ENCODE data around the gene AURKAIP1.

DNA sequence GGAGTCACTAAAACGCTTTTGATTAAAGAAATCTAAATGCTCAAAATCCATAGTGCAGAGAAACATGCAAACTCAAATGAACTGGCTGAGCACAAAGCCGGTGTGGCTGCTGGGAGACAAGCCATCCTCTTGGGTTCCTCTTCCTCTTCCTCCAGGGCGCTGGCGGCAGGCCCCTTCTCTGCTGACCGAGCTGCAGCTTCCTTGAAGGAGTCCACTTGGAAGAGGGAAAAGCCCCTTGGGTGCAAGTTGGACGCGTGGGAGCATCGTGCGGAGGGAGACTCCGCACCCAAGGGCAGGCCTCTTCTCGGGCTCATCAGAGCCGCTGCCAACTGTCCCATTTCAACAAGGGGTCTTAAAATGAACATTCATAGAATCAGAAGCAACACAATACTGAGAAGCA lies 16.2 kb upstream of the AURKAIP1 start:
- TF ChIP-seq, protein P1, sequence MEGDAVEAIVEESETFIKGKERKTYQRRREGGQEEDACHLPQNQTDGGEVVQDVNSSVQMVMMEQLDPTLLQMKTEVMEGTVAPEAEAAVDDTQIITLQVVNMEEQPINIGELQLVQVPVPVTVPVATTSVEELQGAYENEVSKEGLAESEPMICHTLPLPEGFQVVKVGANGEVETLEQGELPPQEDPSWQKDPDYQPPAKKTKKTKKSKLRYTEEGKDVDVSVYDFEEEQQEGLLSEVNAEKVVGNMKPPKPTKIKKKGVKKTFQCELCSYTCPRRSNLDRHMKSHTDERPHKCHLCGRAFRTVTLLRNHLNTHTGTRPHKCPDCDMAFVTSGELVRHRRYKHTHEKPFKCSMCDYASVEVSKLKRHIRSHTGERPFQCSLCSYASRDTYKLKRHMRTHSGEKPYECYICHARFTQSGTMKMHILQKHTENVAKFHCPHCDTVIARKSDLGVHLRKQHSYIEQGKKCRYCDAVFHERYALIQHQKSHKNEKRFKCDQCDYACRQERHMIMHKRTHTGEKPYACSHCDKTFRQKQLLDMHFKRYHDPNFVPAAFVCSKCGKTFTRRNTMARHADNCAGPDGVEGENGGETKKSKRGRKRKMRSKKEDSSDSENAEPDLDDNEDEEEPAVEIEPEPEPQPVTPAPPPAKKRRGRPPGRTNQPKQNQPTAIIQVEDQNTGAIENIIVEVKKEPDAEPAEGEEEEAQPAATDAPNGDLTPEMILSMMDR (IDR thresholded peaks at IDR 0.05; ENCODE audit: low read depth, low read length, missing input control): no peak
- TF ChIP-seq YY1 (IDR thresholded peaks at IDR 0.05) (no peak), SP1 (IDR thresholded peaks at IDR 0.05) (no peak), RAD21 (IDR thresholded peaks at IDR 0.05) (no peak), TAF1 (conservative IDR thresholded peaks at IDR 0.05) (no peak), NR2F2 (IDR thresholded peaks at IDR 0.05) (no peak), GABPA (IDR thresholded peaks at IDR 0.05 in 1 of 2, conservative IDR thresholded peaks at IDR 0.05 in 1 of 2) (no peak), FOXA1 (IDR thresholded peaks at IDR 0.05) (no peak), HNF4A (conservative IDR thresholded peaks at IDR 0.05) (no peak)
- TF ChIP-seq, protein P2, sequence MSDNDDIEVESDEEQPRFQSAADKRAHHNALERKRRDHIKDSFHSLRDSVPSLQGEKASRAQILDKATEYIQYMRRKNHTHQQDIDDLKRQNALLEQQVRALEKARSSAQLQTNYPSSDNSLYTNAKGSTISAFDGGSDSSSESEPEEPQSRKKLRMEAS (IDR thresholded peaks at IDR 0.05): no peak
- TF ChIP-seq, protein P3, sequence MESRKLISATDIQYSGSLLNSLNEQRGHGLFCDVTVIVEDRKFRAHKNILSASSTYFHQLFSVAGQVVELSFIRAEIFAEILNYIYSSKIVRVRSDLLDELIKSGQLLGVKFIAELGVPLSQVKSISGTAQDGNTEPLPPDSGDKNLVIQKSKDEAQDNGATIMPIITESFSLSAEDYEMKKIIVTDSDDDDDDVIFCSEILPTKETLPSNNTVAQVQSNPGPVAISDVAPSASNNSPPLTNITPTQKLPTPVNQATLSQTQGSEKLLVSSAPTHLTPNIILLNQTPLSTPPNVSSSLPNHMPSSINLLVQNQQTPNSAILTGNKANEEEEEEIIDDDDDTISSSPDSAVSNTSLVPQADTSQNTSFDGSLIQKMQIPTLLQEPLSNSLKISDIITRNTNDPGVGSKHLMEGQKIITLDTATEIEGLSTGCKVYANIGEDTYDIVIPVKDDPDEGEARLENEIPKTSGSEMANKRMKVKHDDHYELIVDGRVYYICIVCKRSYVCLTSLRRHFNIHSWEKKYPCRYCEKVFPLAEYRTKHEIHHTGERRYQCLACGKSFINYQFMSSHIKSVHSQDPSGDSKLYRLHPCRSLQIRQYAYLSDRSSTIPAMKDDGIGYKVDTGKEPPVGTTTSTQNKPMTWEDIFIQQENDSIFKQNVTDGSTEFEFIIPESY (IDR thresholded peaks at IDR 0.05): no peak

Data from liver (tissue), 3 donors.